Lower lobe of right lung (tissue), 2 donors: Measurements from ENCODE around the gene ARHGAP40. TPM values are rescaled to one million over a fixed set of nuclear protein-coding genes. Genes with fewer than 3 reads are reported as not detected.

ENCODE experiments used
- ATAC-seq, 2 donors: fragments of 200-7000 bp; cut with Tn5 transposase; one replicate each; pipeline ENCODE4 v1.9.1; 2020 to 2022; ENCODE audit warnings: mild to moderate bottlenecking in 2 of 2, moderate library complexity in 2 of 2
- DNase-seq: peaks from one replicate; pipeline ENCODE4 v3.0.0-alpha.2; 2020
- H3K27ac ChIP-seq: fragments of 200-600 bp; one replicate; pipeline ENCODE4 v1.8.0; 2022
- H3K27me3 ChIP-seq: fragments of 200-600 bp; one replicate; pipeline ENCODE4 v1.8.0; 2022; ENCODE audit warnings: low read depth
- H3K36me3 ChIP-seq: fragments of 200-600 bp; one replicate; pipeline ENCODE4 v1.8.0; 2022; ENCODE audit warnings: mild to moderate bottlenecking
- H3K4me1 ChIP-seq: fragments of 200-600 bp; one replicate; pipeline ENCODE4 v1.8.0; 2022
- H3K4me3 ChIP-seq: fragments of 200-600 bp; one replicate; pipeline ENCODE4 v1.8.0; 2022; ENCODE audit warnings: mild to moderate bottlenecking
- H3K9me3 ChIP-seq: fragments of 200-600 bp; one replicate; pipeline ENCODE4 v1.8.0; 2022
- CTCF ChIP-seq: fragments of 200-600 bp; IDR thresholded peaks from one replicate; pipeline ENCODE4 v1.8.0; 2022; ENCODE audit warnings: antibody characterized with exemption, mild to moderate bottlenecking
- intact Hi-C: fragments of 100-400 bp; cut with DNase I; formaldehyde crosslinking; loops from one replicate; pipeline ENCODE4 v1.11.0; 2022
- total RNA-seq: library from RNA; stranded (reverse); fragmentation: NEBNext Ultra II Directional; extraction: Animal tissue kit (Norgen Biotek cat#: 25700); gene quantifications from one replicate; pipeline ENCODE4 v1.2.1, GENCODE V29; 2021
- donor health status: DM: no; HTN: yes; CAD: no; lungs with severe emphysema.

The ARHGAP40 gene
- total RNA-seq, 1 donor from 2014 or later: 0.83 TPM

- H3K27me3 ChIP-seq: peaks cover 23% of the 10 kb centered on the region
Measured at GRCh38 chr20:38685853-38686473, 84.4 kb downstream of the ARHGAP40 start.

GRCh38 chr20:38692436-38693411 lies 91.1 kb downstream of the ARHGAP40 start:
- H3K27me3 ChIP-seq: peaks cover 21% of the 10 kb centered on the region
- TF ChIP-seq CTCF: no peak
- H3K9me3 ChIP-seq: no peaks in the 10 kb centered on the region
- H3K36me3 ChIP-seq: no peaks in the 10 kb centered on the region
- no peaks in the 10 kb centered on the region for H3K4me1 ChIP-seq
- ATAC-seq: no peak
- no peak overlapping the region for H3K4me3 ChIP-seq
- intact Hi-C loops: no loop called here
- no peak for DNase-seq
- H3K27ac ChIP-seq: no peak overlapping the region

More at GRCh38 chr20:38685853-38686473, 84.4 kb downstream of the ARHGAP40 start:
- Histone ChIP-seq H3K36me3 (no peaks in the 10 kb centered on the region), H3K9me3 (no peaks in the 10 kb centered on the region), H3K4me1 (no peaks in the 10 kb centered on the region), H3K27ac (no peak overlapping the region), H3K4me3 (no peak overlapping the region)
- no peak for DNase-seq
- intact Hi-C loops: no loop called here
- no peak for ATAC-seq
- TF ChIP-seq CTCF: no peak

- no peak for DNase-seq
Measured at GRCh38 chr20:38697306-38697705, 95.7 kb downstream of the ARHGAP40 start.

GRCh38 chr20:38698541-38698940 lies 96.9 kb downstream of the ARHGAP40 start:
- no peak overlapping the region for H3K27ac ChIP-seq
- no peaks in the 10 kb centered on the region for H3K36me3 ChIP-seq
- intact Hi-C loops: no loop called here
- TF ChIP-seq CTCF: no peak
- H3K27me3 ChIP-seq: peaks cover 53% of the 10 kb centered on the region
- DNase-seq: no peak
- no peaks in the 10 kb centered on the region for H3K4me1 ChIP-seq
- no peaks in the 10 kb centered on the region for H3K9me3 ChIP-seq
- H3K4me3 ChIP-seq: no peak overlapping the region
- no peak for ATAC-seq

More at GRCh38 chr20:38697306-38697705, 95.7 kb downstream of the ARHGAP40 start:
- no peaks in the 10 kb centered on the region for H3K4me1 ChIP-seq
- intact Hi-C loops: no loop called here
- no peak overlapping the region for H3K27ac ChIP-seq
- H3K4me3 ChIP-seq: no peak overlapping the region
- H3K36me3 ChIP-seq: no peaks in the 10 kb centered on the region
- no peak for ATAC-seq
- H3K27me3 ChIP-seq: peaks cover 46% of the 10 kb centered on the region
- TF ChIP-seq CTCF: no peak
- H3K9me3 ChIP-seq: no peaks in the 10 kb centered on the region

GRCh38 chr20:38700141-38700540 lies 98.5 kb downstream of the ARHGAP40 start:
- H3K4me1 ChIP-seq: no peaks in the 10 kb centered on the region
- no peaks in the 10 kb centered on the region for H3K9me3 ChIP-seq
- no peak for DNase-seq
- no peak for TF ChIP-seq CTCF
- no peak overlapping the region for H3K4me3 ChIP-seq
- H3K27me3 ChIP-seq: peaks cover 50% of the 10 kb centered on the region
- intact Hi-C loops: no loop called here
- H3K27ac ChIP-seq: no peak overlapping the region
- no peaks in the 10 kb centered on the region for H3K36me3 ChIP-seq
- ATAC-seq: no peak

Other genes starting within 250 kb of the ARHGAP40 start
- 17.9 TPM for gene SNHG17, start 166.5 kb upstream of the ARHGAP40 start, total RNA-seq
- gene RALGAPB, start 129.0 kb upstream of the ARHGAP40 start, total RNA-seq: 35.7 TPM
- gene ADIG, start 20.6 kb upstream of the ARHGAP40 start, total RNA-seq: not detected
- gene SLC32A1, start 122.7 kb downstream of the ARHGAP40 start, total RNA-seq: not detected
- gene ACTR5, start 146.7 kb downstream of the ARHGAP40 start, total RNA-seq: 6.0 TPM
- 13.0 TPM for gene PPP1R16B, start 203.9 kb downstream of the ARHGAP40 start, total RNA-seq